Fibroblast of lung (primary cell): ENCODE measurements around the gene CMSS1. TPM values are rescaled to one million over a fixed set of nuclear protein-coding genes. Genes with fewer than 3 reads are reported as not detected.

Experiments
- DNase-seq, 2 donors: peaks; one replicate each; pipeline versions ENCODE4 v3.0.0 to v3.0.0-alpha.2; 2010; ENCODE audit warnings: low read depth in 2 of 2
- H2AFZ ChIP-seq: 2 replicates; pipeline ENCODE4 v1.5.1; 2012; ENCODE audit warnings: low read length, control low read depth, inconsistent platforms
- H3K27ac ChIP-seq: 2 replicates; pipeline ENCODE4 v1.5.1; 2011; ENCODE audit warnings: low read length, control low read depth; ENCODE audit not compliant: insufficient read depth
- H3K27me3 ChIP-seq: 2 replicates; pipeline ENCODE4 v1.5.1; 2011; ENCODE audit warnings: mild to moderate bottlenecking, low read length; ENCODE audit not compliant: control insufficient read depth, insufficient read depth
- H3K36me3 ChIP-seq: 2 replicates; pipeline ENCODE4 v1.5.1; 2011; ENCODE audit warnings: low read length; ENCODE audit not compliant: control insufficient read depth, insufficient read depth
- H3K4me1 ChIP-seq: 2 replicates; pipeline ENCODE4 v1.5.1; 2011; ENCODE audit warnings: low read length; ENCODE audit not compliant: control insufficient read depth, insufficient read depth; ENCODE audit errors: extremely low read depth
- H3K4me2 ChIP-seq: 2 replicates; pipeline ENCODE4 v1.5.1; 2011; ENCODE audit warnings: low read length, control low read depth; ENCODE audit not compliant: insufficient read depth; ENCODE audit errors: extremely low read depth
- H3K4me3 ChIP-seq, 4 experiments: fragments of 200-600 bp in 1 of 4; sonication (generic) in 1 of 4; replicated peaks in 1 of 4; 2 replicates each; pipeline ENCODE4 v1.5.1; 2011 to 2016; ENCODE audit warnings: low read length in 4 of 4, low read depth in 3 of 4, mild to moderate bottlenecking in 3 of 4, control low read depth in 2 of 4, inconsistent platforms in 1 of 4, mixed read lengths in 1 of 4; ENCODE audit not compliant: insufficient read depth in 1 of 4; ENCODE audit errors: control extremely low read depth in 1 of 4
- H3K79me2 ChIP-seq: 2 replicates; pipeline ENCODE4 v1.5.1; 2012; ENCODE audit warnings: mild to moderate bottlenecking, low read length, inconsistent platforms; ENCODE audit not compliant: control insufficient read depth, insufficient read depth
- H3K9ac ChIP-seq: 2 replicates; pipeline ENCODE4 v1.5.1; 2011; ENCODE audit warnings: mild to moderate bottlenecking, low read length, control low read depth; ENCODE audit not compliant: insufficient read depth
- H3K9me3 ChIP-seq: 2 replicates; pipeline ENCODE4 v1.5.1; 2012; ENCODE audit warnings: low read depth, low read length; ENCODE audit not compliant: control insufficient read depth, insufficient read depth
- H4K20me1 ChIP-seq: 2 replicates; pipeline ENCODE4 v1.5.1; 2011; ENCODE audit warnings: low read length; ENCODE audit not compliant: control insufficient read depth, insufficient read depth; ENCODE audit errors: extremely low read depth
- CTCF ChIP-seq, 2 donors: IDR thresholded peaks in 1 of 2; conservative IDR thresholded peaks in 1 of 2; 1 replicate in 1 of 2; 2 replicates in 1 of 2; pipeline ENCODE4 v1.5.1; 2011 to 2012; ENCODE audit warnings: low read length in 2 of 2, control low read depth in 1 of 2, inconsistent platforms in 1 of 2, low read depth in 1 of 2, mild to moderate bottlenecking in 1 of 2
- EZH2 ChIP-seq: IDR thresholded peaks from 2 replicates; pipeline ENCODE4 v1.5.1; 2012; ENCODE audit warnings: low read length, control low read depth, mild to moderate bottlenecking; ENCODE audit errors: missing control alignments
- polyA plus RNA-seq, 2 donors: library from polyadenylated mRNA; depleted of rRNA in 1 of 2; stranded (reverse) in 1 of 2; unstranded in 1 of 2; fragments of >200 nt; gene quantifications; 2 replicates each; pipeline ENCODE4 v1.2.1, GENCODE V29; 2011 to 2012; ENCODE audit warnings: missing spikeins in 1 of 2
- total RNA-seq: library from RNA; depleted of rRNA; stranded (reverse); fragments of >200 nt; gene quantifications from 2 replicates; pipeline ENCODE4 v1.2.1, GENCODE V29; 2014

CMSS1 gene
- total and polyA plus RNA-seq, 2 donors (not counting 1 experiment from before 2014, with no cell fraction given), result 6.9 to 13.2 TPM

- Histone ChIP-seq H4K20me1 (no peaks in the 10 kb centered on the region), H3K27ac (no peak overlapping the region), H3K9ac (no peak overlapping the region), H3K36me3 (no peaks in the 10 kb centered on the region), H3K27me3 (no peaks in the 10 kb centered on the region), H3K4me2 (no peak overlapping the region), H3K4me3 (no peak overlapping the region), H3K79me2 (no peaks in the 10 kb centered on the region), H3K9me3 (no peaks in the 10 kb centered on the region), H3K4me1 (peaks cover 8% of the 10 kb centered on the region), H2AFZ (no peak overlapping the region)
- TF ChIP-seq EZH2 (no peak), CTCF (conservative IDR thresholded peaks at IDR 0.05 in 1 of 2, IDR thresholded peaks at IDR 0.05 in 1 of 2; ENCODE audit: low read depth in 1 of 2, low read length in 2 of 2) (no peak)
- DNase-seq, result no peak
These were observed 389.0 kb downstream of the CMSS1 start for GRCh38 chr3:100206687-100207086.

GRCh38 chr3:100207886-100208285 is 390.2 kb downstream of the CMSS1 start:
- Histone ChIP-seq H4K20me1 (no peaks in the 10 kb centered on the region), H3K27me3 (no peaks in the 10 kb centered on the region), H3K36me3 (no peaks in the 10 kb centered on the region), H3K4me1 (peaks cover 8% of the 10 kb centered on the region), H2AFZ (no peak overlapping the region), H3K9me3 (no peaks in the 10 kb centered on the region), H3K27ac (no peak overlapping the region), H3K9ac (no peak overlapping the region), H3K4me3 (no peak overlapping the region), H3K4me2 (no peak overlapping the region), H3K79me2 (no peaks in the 10 kb centered on the region)
- peak in 1 of 2 donors; percentile 64 for DNase-seq
- no peak for TF ChIP-seq CTCF (conservative IDR thresholded peaks at IDR 0.05 in 1 of 2, IDR thresholded peaks at IDR 0.05 in 1 of 2; ENCODE audit: low read depth in 1 of 2, low read length in 2 of 2)
- TF ChIP-seq EZH2, result no peak

GRCh38 chr3:100209169-100209568 is 391.5 kb downstream of the CMSS1 start:
- Histone ChIP-seq H4K20me1 (no peaks in the 10 kb centered on the region), H3K9ac (no peak overlapping the region), H3K4me2 (no peak overlapping the region), H2AFZ (no peak overlapping the region), H3K79me2 (no peaks in the 10 kb centered on the region), H3K27ac (no peak overlapping the region), H3K9me3 (no peaks in the 10 kb centered on the region), H3K36me3 (no peaks in the 10 kb centered on the region), H3K4me1 (peaks cover 8% of the 10 kb centered on the region), H3K27me3 (no peaks in the 10 kb centered on the region), H3K4me3 (no peak overlapping the region)
- TF ChIP-seq CTCF (conservative IDR thresholded peaks at IDR 0.05 in 1 of 2, IDR thresholded peaks at IDR 0.05 in 1 of 2; ENCODE audit: low read depth in 1 of 2, low read length in 2 of 2) (no peak), EZH2 (no peak)
- DNase-seq, result no peak
